GM12872 (cell line): ENCODE measurements around the gene FAM32A.

Experiments used
- CTCF ChIP-seq: IDR thresholded peaks from 3 replicates; pipeline ENCODE4 v1.5.1; 2011; ENCODE audit warnings: low read depth, mild to moderate bottlenecking, low read length, moderate library complexity; ENCODE audit not compliant: insufficient read depth

The FAM32A gene

GRCh38 chr19:16208847-16209665 lies 23.8 kb downstream of the FAM32A start:
- TF ChIP-seq CTCF, result no peak

- no peak for TF ChIP-seq CTCF
Observed at GRCh38 chr19:16210168-16210567, 25.0 kb downstream of the FAM32A start.

DNA sequence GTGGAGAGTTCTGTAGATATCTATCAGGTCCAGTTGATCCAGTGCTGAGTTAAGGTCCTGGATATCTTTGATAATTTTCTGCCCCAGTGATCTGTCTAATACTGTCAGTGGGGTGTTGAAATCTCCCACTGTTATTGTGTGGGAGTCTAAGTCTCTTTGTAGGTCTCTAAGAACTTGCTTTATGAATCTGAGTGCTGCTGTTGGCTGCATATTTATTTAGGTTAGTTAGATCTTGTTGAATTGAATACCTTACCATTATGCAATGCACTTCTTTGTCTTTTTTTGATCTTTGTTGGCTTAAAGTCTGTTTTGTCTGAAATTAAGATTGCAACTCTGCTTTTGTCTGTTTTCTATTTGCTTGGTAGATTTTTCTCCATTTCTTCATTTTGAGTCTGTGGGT lies 27.9 kb downstream of the FAM32A start:
- TF ChIP-seq CTCF, result no peak

DNA sequence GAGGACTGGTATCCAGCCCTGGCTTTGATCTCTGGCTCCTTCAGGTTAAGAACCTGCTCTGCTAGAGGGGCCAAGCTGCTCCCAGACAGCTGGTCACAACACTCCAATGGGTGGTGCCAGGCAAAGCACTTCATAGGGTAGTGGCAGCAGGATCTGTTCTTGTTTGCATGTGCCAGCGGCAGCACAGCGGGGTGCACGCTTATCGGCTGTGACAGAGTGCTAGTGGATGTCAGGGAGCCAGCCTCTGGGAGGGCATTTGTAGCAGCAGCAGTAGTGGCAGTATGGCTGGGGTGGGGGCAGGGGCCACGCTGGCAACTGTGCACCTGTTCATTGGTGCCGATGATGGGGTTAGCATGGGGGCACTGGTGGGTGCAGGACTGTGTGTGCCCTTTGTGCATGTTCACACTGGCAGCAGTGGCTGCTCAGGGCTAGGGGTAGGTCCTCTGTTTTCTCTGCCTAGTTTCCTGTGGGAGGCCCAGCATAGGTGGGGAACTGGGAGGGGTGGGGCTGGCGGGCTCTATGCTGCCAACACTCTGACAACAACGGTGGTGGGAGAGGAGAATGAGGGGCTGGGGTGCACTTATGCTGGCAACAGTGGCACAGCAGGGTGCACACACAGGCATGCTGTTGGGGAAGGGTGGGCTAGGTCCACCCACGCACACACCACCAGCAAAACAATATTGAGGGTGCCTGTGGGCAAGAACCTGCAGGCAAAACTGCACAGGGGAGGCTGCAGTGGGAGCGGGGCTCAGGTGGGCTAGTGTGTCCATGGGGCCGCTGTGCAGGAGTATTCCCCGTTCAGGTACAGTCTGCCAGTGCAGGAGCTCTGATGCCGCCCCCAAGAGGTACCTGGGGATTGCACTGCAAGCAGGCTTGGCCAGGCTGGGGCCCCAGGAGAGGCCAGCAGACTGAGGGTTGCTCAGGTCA lies 31.8 kb downstream of the FAM32A start:
- no peak for TF ChIP-seq CTCF

DNA sequence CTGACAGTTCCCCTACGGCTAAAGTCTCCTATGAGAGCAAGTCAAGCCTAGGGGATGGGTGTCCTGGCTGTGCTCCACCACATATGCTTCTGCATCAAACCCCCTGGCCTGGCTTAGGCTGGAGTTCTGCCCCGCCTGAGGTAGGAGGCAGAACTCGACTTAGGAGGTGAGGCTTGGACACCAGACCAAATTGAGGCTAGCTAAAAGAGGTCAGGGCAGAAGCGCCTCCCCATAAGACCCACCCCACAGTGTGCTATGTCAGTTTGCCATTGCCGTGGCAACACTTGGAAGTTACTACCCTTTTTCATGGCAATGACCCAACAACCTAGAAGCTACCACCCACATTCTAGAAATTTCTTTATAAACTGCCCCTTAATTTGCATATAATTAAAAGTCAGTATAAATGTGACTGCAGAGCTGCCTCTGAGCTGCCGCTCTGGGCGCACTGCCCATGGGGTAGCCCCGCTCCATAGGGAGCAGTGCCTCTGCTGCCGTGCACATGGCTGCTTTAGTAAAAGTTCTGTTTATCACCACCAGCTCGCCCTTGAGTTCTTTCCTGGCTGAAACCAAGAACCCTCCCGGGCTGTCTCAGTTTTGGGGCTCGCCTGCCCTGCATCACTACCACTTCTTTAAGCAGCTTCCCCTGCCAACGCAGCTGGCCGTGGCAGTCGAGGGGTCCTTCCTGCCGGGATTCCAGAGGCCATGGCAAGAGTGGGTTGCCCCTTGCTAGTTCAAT lies 32.7 kb downstream of the FAM32A start:
- no peak for TF ChIP-seq CTCF

GRCh38 chr19:16218851-16219250 lies 33.6 kb downstream of the FAM32A start:
- no peak for TF ChIP-seq CTCF

DNA sequence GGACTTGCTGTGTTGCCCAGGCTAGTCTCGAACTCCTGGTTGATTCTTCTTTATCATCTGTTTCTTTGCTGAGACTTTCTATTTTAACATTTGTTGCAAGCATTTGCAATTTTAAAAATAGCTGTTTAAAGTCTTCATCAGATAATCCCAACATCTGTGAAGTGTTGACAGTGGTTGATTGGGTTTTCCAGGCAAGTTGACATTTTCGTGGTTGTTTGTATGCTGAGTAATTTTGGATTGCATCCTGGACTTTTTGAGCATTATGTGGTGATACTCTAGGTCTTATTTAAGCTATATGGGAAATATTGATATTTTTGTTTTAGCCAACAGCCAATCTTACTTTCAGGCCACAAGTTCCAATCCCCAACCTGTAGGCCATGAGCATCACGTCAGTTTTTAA lies 37.6 kb downstream of the FAM32A start:
- no peak for TF ChIP-seq CTCF
